OCI-LY3 (cell line): ENCODE data around the gene ZSWIM2.
"Not testable (repeated sequence)": the region's sequence is repeated elsewhere in the genome, so short reads cannot be mapped to it uniquely, and the experiment has no call there.

Experiments used
- H2AFZ ChIP-seq: fragments of 200-600, 300-600 bp; shearing (Covaris generic); 2 replicates; pipeline ENCODE4 v1.6.0; 2014; ENCODE audit warnings: antibody characterized with exemption, low read depth, low read length
- H3K27ac ChIP-seq: fragments of 200-600, 300-600 bp; sonication (generic); 2 replicates; pipeline ENCODE4 v1.5.1; 2014; ENCODE audit warnings: mild to moderate bottlenecking, low read length, moderate library complexity, mixed read lengths
- H3K27me3 ChIP-seq: fragments of 200-600, 300-600 bp; sonication (generic); 2 replicates; pipeline ENCODE4 v1.6.1; 2014; ENCODE audit warnings: low read depth, low read length, mixed read lengths
- H3K36me3 ChIP-seq: fragments of 200-600, 300-600 bp; sonication (generic); replicated peaks from 2 replicates; pipeline ENCODE3; 2014; ENCODE audit warnings: low read depth, low read length, mixed read lengths
- H3K4me1 ChIP-seq: fragments of 300-600, 200-600 bp; sonication (generic); 2 replicates; pipeline ENCODE4 v1.6.1; 2014; ENCODE audit warnings: low read length, mixed read lengths
- H3K4me2 ChIP-seq: fragments of 200-600, 300-600 bp; sonication (generic); 2 replicates; pipeline ENCODE4 v1.6.1; 2014; ENCODE audit warnings: low read length, mixed read lengths
- H3K4me3 ChIP-seq: fragments of 300-600, 200-600 bp; sonication (generic); 2 replicates; pipeline ENCODE4 v1.5.1; 2014; ENCODE audit warnings: antibody characterized with exemption, mild to moderate bottlenecking, low read length, moderate library complexity
- H3K79me2 ChIP-seq: fragments of 300-600, 200-600 bp; shearing (Covaris generic); 2 replicates; pipeline ENCODE4 v1.6.1; 2014; ENCODE audit warnings: mild to moderate bottlenecking, low read length, mixed read lengths
- H3K9ac ChIP-seq: fragments of 300-600, 200-600 bp; shearing (Covaris generic); 2 replicates; pipeline ENCODE4 v1.6.0; 2014; ENCODE audit warnings: mild to moderate bottlenecking, low read length, moderate library complexity
- H3K9me3 ChIP-seq: fragments of 200-600, 300-600 bp; shearing (Covaris generic); 2 replicates; pipeline ENCODE4 v1.6.1; 2014; ENCODE audit warnings: low read length, mixed read lengths; ENCODE audit not compliant: insufficient read depth
- H4K20me1 ChIP-seq: fragments of 200-600, 300-600 bp; sonication (generic); 2 replicates; pipeline ENCODE4 v1.6.1; 2016; ENCODE audit warnings: low read length, mixed read lengths; ENCODE audit not compliant: insufficient read depth
- CTCF ChIP-seq: fragments of 200-600, 300-600 bp; sonication (generic); IDR thresholded peaks from 2 replicates; pipeline ENCODE4 v1.5.1; 2014; ENCODE audit warnings: antibody characterized with exemption, low read length, low read depth
- EZH2phosphoT487 ChIP-seq: fragments of 200-600 bp; shearing (Covaris generic); IDR thresholded peaks from 2 replicates; pipeline ENCODE4 v1.6.1; 2018; ENCODE audit warnings: antibody characterized with exemption, mixed run types, low read depth

The ZSWIM2 gene

DNA sequence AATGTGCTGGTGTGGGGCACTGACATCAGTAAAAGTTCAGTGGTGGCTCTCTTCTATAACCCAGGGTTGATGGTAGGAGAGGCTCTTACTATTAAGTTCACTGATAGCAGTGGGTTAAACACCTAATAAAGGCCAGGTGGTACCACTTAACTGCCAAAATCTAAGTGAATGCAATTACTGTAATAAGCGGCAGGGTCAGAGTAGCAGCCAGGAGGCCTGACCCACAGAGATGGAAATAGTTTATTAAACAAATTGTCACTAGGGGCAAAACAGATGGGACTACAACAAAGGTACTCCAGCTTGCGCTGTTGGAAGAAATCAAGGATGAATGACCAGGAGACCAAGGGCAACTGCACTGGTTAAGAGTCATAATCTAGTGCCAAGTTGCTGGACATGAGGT lies 26.6 kb downstream of the ZSWIM2 start:
- no peak overlapping the region for H3K9ac ChIP-seq
- H3K9me3 ChIP-seq, result no peaks in the 10 kb centered on the region
- H2AFZ ChIP-seq, result no peak overlapping the region
- no peaks in the 10 kb centered on the region for H3K36me3 ChIP-seq
- no peak overlapping the region for H3K4me2 ChIP-seq
- TF ChIP-seq EZH2phosphoT487, result no peak
- TF ChIP-seq CTCF, result no peak
- no peaks in the 10 kb centered on the region for H4K20me1 ChIP-seq
- H3K4me3 ChIP-seq, result no peak overlapping the region
- peaks cover 5% of the 10 kb centered on the region for H3K4me1 ChIP-seq
- H3K79me2 ChIP-seq, result no peaks in the 10 kb centered on the region
- no peaks in the 10 kb centered on the region for H3K27me3 ChIP-seq
- H3K27ac ChIP-seq, result no peak overlapping the region

DNA sequence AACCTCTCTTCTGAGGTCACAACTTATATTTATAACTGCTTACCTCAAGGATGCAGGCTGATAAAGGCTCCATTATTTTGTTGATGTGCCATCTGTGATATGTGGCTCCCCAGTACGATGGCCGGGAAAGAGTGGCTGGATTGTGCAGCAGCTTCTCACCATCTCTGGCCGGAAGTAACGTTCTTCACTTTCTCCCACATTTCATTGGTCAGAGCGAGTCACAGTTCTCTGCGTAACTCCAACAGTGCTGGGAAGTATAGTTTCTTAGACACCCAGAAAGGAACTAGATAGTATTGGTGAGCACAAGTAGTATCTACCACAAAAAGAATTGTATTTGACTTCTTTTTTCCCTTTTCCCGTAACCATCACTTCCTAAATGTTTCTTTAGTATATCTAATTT lies 28.7 kb downstream of the ZSWIM2 start:
- no peak overlapping the region for H3K4me2 ChIP-seq
- TF ChIP-seq CTCF (no peak), EZH2phosphoT487 (no peak)

GRCh38 chr2:186811760-186812159 lies 37.2 kb downstream of the ZSWIM2 start:
- H3K4me2 ChIP-seq, H3K27me3 ChIP-seq, H3K36me3 ChIP-seq, H2AFZ ChIP-seq, H3K4me1 ChIP-seq, H4K20me1 ChIP-seq, H3K4me3 ChIP-seq, H3K27ac ChIP-seq, H3K79me2 ChIP-seq, H3K9ac ChIP-seq, H3K9me3 ChIP-seq: not testable (repeated sequence)

More for the DNA sequence above, 28.7 kb downstream of the ZSWIM2 start:
- no peak overlapping the region for H3K27ac ChIP-seq
- H3K4me1 ChIP-seq, result no peaks in the 10 kb centered on the region
- no peaks in the 10 kb centered on the region for H3K79me2 ChIP-seq
- no peaks in the 10 kb centered on the region for H3K36me3 ChIP-seq
- no peak overlapping the region for H3K9ac ChIP-seq
- no peak overlapping the region for H2AFZ ChIP-seq
- no peaks in the 10 kb centered on the region for H3K27me3 ChIP-seq
- H4K20me1 ChIP-seq, result no peaks in the 10 kb centered on the region
- H3K9me3 ChIP-seq, result no peaks in the 10 kb centered on the region
- H3K4me3 ChIP-seq, result no peak overlapping the region

GRCh38 chr2:186806591-186806990 lies 42.4 kb downstream of the ZSWIM2 start:
- no peaks in the 10 kb centered on the region for H4K20me1 ChIP-seq
- H3K79me2 ChIP-seq, result no peaks in the 10 kb centered on the region
- H3K9ac ChIP-seq, result no peak overlapping the region
- H3K27ac ChIP-seq, result no peak overlapping the region
- no peaks in the 10 kb centered on the region for H3K27me3 ChIP-seq
- H3K4me1 ChIP-seq, result no peaks in the 10 kb centered on the region
- H2AFZ ChIP-seq, result no peak overlapping the region
- TF ChIP-seq EZH2phosphoT487 (no peak), CTCF (no peak)
- no peak overlapping the region for H3K4me2 ChIP-seq
- no peak overlapping the region for H3K4me3 ChIP-seq
- H3K9me3 ChIP-seq, result no peaks in the 10 kb centered on the region
- H3K36me3 ChIP-seq, result no peaks in the 10 kb centered on the region

DNA sequence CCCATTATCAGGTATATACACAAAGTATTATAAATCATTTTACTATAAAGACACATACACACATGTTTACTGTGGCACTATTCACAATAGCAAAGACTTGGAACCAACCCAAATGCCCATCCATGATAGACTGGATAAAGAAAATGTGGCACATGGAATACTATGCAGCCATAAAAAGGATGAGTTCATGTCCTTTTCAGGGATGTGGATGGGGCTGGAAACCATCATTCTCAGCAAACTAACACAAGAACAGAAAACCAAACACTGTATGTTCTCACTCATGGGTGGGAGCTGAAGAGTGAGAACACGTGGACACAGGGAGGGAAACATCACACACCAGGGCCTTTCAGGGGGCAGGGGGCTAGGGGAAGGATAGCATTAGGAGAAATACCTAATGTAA lies 50.4 kb downstream of the ZSWIM2 start:
- not testable (repeated sequence) for H3K4me1 ChIP-seq, H3K4me3 ChIP-seq, H3K27me3 ChIP-seq, H2AFZ ChIP-seq, H3K4me2 ChIP-seq, H3K9ac ChIP-seq, H3K79me2 ChIP-seq, H3K9me3 ChIP-seq, H3K27ac ChIP-seq, H4K20me1 ChIP-seq, H3K36me3 ChIP-seq
